Endothelial cell (in vitro differentiated cells): ENCODE measurements around the gene PEA15. TPM values are rescaled to one million over a fixed set of nuclear protein-coding genes. Genes with fewer than 3 reads are reported as not detected.

Experiments
- DNase-seq: peaks from one replicate; pipeline ENCODE4 v3.0.0; 2021; ENCODE audit warnings: low spot score
- H3K27ac Mint-ChIP-seq: one replicate; pipeline ENCODE4 v1.8.0; 2021; ENCODE audit warnings: mixed read lengths, inconsistent platforms; ENCODE audit not compliant: unreplicated experiment
- H3K27me3 Mint-ChIP-seq: one replicate; pipeline ENCODE4 v1.8.0; 2021; ENCODE audit warnings: mild to moderate bottlenecking, moderate library complexity, mixed read lengths, inconsistent platforms; ENCODE audit not compliant: unreplicated experiment
- H3K36me3 Mint-ChIP-seq: one replicate; pipeline ENCODE4 v1.8.0; 2021; ENCODE audit warnings: mild to moderate bottlenecking, low read depth, mixed read lengths, inconsistent platforms; ENCODE audit not compliant: unreplicated experiment
- H3K4me1 Mint-ChIP-seq: one replicate; pipeline ENCODE4 v1.8.0; 2021; ENCODE audit warnings: mild to moderate bottlenecking, mixed read lengths, inconsistent platforms; ENCODE audit not compliant: unreplicated experiment
- H3K4me3 Mint-ChIP-seq: one replicate; pipeline ENCODE4 v1.8.0; 2021; ENCODE audit warnings: mild to moderate bottlenecking, mixed read lengths, inconsistent platforms; ENCODE audit not compliant: unreplicated experiment
- H3K9me3 Mint-ChIP-seq: one replicate; pipeline ENCODE4 v1.8.0; 2021; ENCODE audit warnings: mixed read lengths, inconsistent platforms; ENCODE audit not compliant: unreplicated experiment
- CTCF ChIP-seq: fragments of 200-600 bp; sonication (generic); IDR thresholded peaks from one replicate; pipeline ENCODE4 v1.5.0; 2021; ENCODE audit warnings: antibody characterized with exemption; ENCODE audit not compliant: unreplicated experiment
- total RNA-seq: library from RNA; stranded (reverse); fragmentation: NEBNext Ultra II Directional; extraction: Animal tissue kit (Norgen Biotek cat#: 25700); gene quantifications from one replicate; pipeline ENCODE4 v1.2.1, GENCODE V29; 2021; ENCODE audit not compliant: unreplicated experiment

Gene PEA15
- total RNA-seq, 1 donor from 2014 or later = 593 TPM

GRCh38 chr1:160232911-160233310 lies 27.7 kb downstream of the PEA15 start:
- no peak for DNase-seq
- H3K4me1 Mint-ChIP-seq = no peaks in the 10 kb centered on the region
- no peak overlapping the region for H3K4me3 Mint-ChIP-seq
- no peak overlapping the region for H3K27ac Mint-ChIP-seq
- H3K9me3 Mint-ChIP-seq = no peaks in the 10 kb centered on the region
- no peak for TF ChIP-seq CTCF
- peaks cover 14% of the 10 kb centered on the region for H3K36me3 Mint-ChIP-seq
- H3K27me3 Mint-ChIP-seq = peaks cover 1% of the 10 kb centered on the region

- peaks cover 11% of the 10 kb centered on the region for H3K4me1 Mint-ChIP-seq
- H3K4me3 Mint-ChIP-seq = no peak overlapping the region
- H3K27me3 Mint-ChIP-seq = peaks cover 1% of the 10 kb centered on the region
- H3K27ac Mint-ChIP-seq = no peak overlapping the region
- H3K9me3 Mint-ChIP-seq = no peaks in the 10 kb centered on the region
- TF ChIP-seq CTCF = no peak
- no peak for DNase-seq
- H3K36me3 Mint-ChIP-seq = peaks cover 34% of the 10 kb centered on the region
These were observed 31.6 kb downstream of the PEA15 start for GRCh38 chr1:160236806-160237205.

- Mint-ChIP-seq H3K9me3 (no peaks in the 10 kb centered on the region), H3K36me3 (peaks cover 34% of the 10 kb centered on the region), H3K4me3 (no peak overlapping the region), H3K4me1 (peaks cover 14% of the 10 kb centered on the region), H3K27ac (no peak overlapping the region), H3K27me3 (peaks cover 1% of the 10 kb centered on the region)
- no peak for TF ChIP-seq CTCF
- no peak for DNase-seq
These were observed 32.4 kb downstream of the PEA15 start for GRCh38 chr1:160237558-160237957.

- Mint-ChIP-seq H3K27me3 (peaks cover 1% of the 10 kb centered on the region), H3K27ac (no peak overlapping the region), H3K4me1 (peaks cover 22% of the 10 kb centered on the region), H3K4me3 (no peak overlapping the region), H3K9me3 (no peaks in the 10 kb centered on the region), H3K36me3 (peaks cover 34% of the 10 kb centered on the region)
- no peak for TF ChIP-seq CTCF
- no peak for DNase-seq
These were observed 33.2 kb downstream of the PEA15 start for GRCh38 chr1:160238408-160238807.

GRCh38 chr1:160239582-160240299 lies 34.6 kb downstream of the PEA15 start:
- Mint-ChIP-seq H3K27ac (no peak overlapping the region), H3K36me3 (peaks cover 34% of the 10 kb centered on the region), H3K4me3 (no peak overlapping the region), H3K27me3 (peaks cover 1% of the 10 kb centered on the region), H3K4me1 (peaks cover 32% of the 10 kb centered on the region), H3K9me3 (no peaks in the 10 kb centered on the region)
- no peak for DNase-seq
- TF ChIP-seq CTCF = no peak
